Gastroesophageal sphincter (tissue), 4 donors: ENCODE measurements around the gene TSPAN9. TPM values are rescaled to one million over a fixed set of nuclear protein-coding genes. Genes with fewer than 3 reads are reported as not detected.

Experiments
- ATAC-seq: fragments of 150-250 bp; one replicate; pipeline ENCODE4 v1.9.1; 2016; ENCODE audit warnings: mild to moderate bottlenecking, moderate library complexity
- H3K27ac ChIP-seq, 4 donors: fragments of 200-600 bp; sonication (generic) in 3 of 4; 1 replicate in 3 of 4; 2 replicates in 1 of 4; pipeline ENCODE4 v1.5.1; 2016 to 2019
- H3K27me3 ChIP-seq: fragments of 200-600 bp; sonication (generic); one replicate; pipeline ENCODE4 v1.5.1; 2019
- H3K36me3 ChIP-seq, 2 donors: fragments of 200-600 bp; sonication (generic); one replicate each; pipeline ENCODE4 v1.5.1; 2019; ENCODE audit warnings: control low read depth in 1 of 2
- H3K4me1 ChIP-seq, 3 donors: fragments of 200-600 bp; sonication (generic); 1 replicate in 2 of 3; 2 replicates in 1 of 3; pipeline ENCODE4 v1.5.1; 2016 to 2019; ENCODE audit warnings: control low read depth in 2 of 3
- H3K4me3 ChIP-seq, 2 donors: fragments of 200-600 bp; sonication (generic); one replicate each; pipeline ENCODE4 v1.5.1; 2019; ENCODE audit warnings: mild to moderate bottlenecking in 1 of 2, moderate library complexity in 1 of 2
- H3K9me3 ChIP-seq, 3 donors: fragments of 200-600 bp; sonication (generic); one replicate each; pipeline ENCODE4 v1.5.1; 2017 to 2019; ENCODE audit warnings: control low read depth in 2 of 3
- EP300 ChIP-seq: sonication (generic); formaldehyde crosslinking; IDR thresholded peaks from one replicate; pipeline ENCODE4 v1.6.1; 2017; ENCODE audit warnings: antibody characterized with exemption, mild to moderate bottlenecking
- POLR2A ChIP-seq, 2 donors: fragments of 450-650 bp; IDR thresholded peaks; one replicate each; pipeline ENCODE4 v1.6.1; 2017; ENCODE audit warnings: antibody characterized with exemption in 2 of 2, mild to moderate bottlenecking in 2 of 2, moderate library complexity in 1 of 2
- POLR2AphosphoS5 ChIP-seq: sonication (generic); formaldehyde crosslinking; IDR thresholded peaks from one replicate; pipeline ENCODE4 v1.6.1; 2017; ENCODE audit warnings: antibody characterized with exemption
- WGBS, 2 donors: methylation state at CpG; one replicate each; pipeline ENCODE4 v1.1.5; 2018; ENCODE audit warnings: low coverage in 1 of 2; 5-methylcytosine and 5-hydroxymethylcytosine counted together
- total RNA-seq, 4 donors: library from RNA; depleted of rRNA; stranded (reverse); fragments of >200 nt; gene quantifications; one replicate each; pipeline ENCODE4 v1.1.0, GENCODE V29; 2016
- TF ChIP-seq, protein P1 (sequence below), 4 experiments: fragments of 200-600 bp in 2 of 4; fragments of 450-650 bp in 2 of 4; sonication (generic) in 1 of 4; IDR thresholded peaks; one replicate each; pipeline ENCODE4 v1.5.1; 2017 to 2019; ENCODE audit warnings: antibody characterized with exemption in 4 of 4, mild to moderate bottlenecking in 2 of 4, moderate library complexity in 2 of 4

The TSPAN9 gene
- total RNA-seq, 4 donors from 2014 or later: 19.5 to 30.2 (median 26.0) TPM

DNA sequence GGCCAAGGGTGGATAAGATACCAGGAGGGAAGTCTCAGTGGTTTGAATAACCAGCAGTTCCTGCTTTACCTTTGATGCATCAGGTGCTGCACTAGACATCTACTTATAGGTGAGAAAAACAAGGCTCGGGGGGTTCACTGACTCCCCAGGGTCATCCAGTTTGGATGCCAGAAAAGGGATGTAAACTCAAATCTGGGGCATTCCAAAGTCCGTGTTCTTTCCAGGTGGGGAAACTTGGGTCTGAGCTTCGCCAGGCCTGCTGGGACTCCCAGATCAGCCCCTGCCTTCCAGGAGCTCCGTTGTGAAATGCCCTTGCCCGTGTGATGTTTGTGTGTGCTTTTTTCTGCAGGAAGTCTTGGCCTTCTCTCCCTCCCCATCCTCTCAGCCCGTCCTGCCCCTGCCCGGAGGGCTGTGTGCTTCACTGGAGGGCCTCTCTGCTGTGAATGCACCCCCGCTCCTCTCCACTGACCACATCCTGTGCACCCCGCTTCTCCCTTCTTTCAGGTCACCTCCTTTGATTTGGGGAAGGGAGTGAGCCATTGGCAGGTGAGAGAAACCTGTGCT is 42.1 kb downstream of the TSPAN9 start:
- TF ChIP-seq, protein P1, sequence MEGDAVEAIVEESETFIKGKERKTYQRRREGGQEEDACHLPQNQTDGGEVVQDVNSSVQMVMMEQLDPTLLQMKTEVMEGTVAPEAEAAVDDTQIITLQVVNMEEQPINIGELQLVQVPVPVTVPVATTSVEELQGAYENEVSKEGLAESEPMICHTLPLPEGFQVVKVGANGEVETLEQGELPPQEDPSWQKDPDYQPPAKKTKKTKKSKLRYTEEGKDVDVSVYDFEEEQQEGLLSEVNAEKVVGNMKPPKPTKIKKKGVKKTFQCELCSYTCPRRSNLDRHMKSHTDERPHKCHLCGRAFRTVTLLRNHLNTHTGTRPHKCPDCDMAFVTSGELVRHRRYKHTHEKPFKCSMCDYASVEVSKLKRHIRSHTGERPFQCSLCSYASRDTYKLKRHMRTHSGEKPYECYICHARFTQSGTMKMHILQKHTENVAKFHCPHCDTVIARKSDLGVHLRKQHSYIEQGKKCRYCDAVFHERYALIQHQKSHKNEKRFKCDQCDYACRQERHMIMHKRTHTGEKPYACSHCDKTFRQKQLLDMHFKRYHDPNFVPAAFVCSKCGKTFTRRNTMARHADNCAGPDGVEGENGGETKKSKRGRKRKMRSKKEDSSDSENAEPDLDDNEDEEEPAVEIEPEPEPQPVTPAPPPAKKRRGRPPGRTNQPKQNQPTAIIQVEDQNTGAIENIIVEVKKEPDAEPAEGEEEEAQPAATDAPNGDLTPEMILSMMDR (IDR thresholded peaks at IDR 0.05): no peak
- TF ChIP-seq POLR2AphosphoS5 (no peak), POLR2A (IDR thresholded peaks at IDR 0.05) (no peak), EP300 (no peak)
- H3K27ac ChIP-seq: peak overlapping the region in 3 of 4 donors; percentile 43 to 71 (median 66)
- peaks cover 0 to 4% (median 0%) of the 10 kb centered on the region in 3 donors for H3K9me3 ChIP-seq
- H3K4me3 ChIP-seq: no peak overlapping the region
- no peaks in the 10 kb centered on the region for H3K27me3 ChIP-seq
- peaks cover 0 to 63% (median 10%) of the 10 kb centered on the region in 3 donors for H3K4me1 ChIP-seq
- WGBS, 2 donors: 68 to 80% methylated on average over 2 to 8 of the region's 9 CpGs
- ATAC-seq: no peak
- no peaks in the 10 kb centered on the region for H3K36me3 ChIP-seq

GRCh38 chr12:3119756-3120601 is 42.8 kb downstream of the TSPAN9 start:
- H3K27me3 ChIP-seq: no peaks in the 10 kb centered on the region
- peaks cover 0 to 11% (median 0%) of the 10 kb centered on the region in 3 donors for H3K9me3 ChIP-seq
- no peaks in the 10 kb centered on the region for H3K36me3 ChIP-seq
- no peak for ATAC-seq
- H3K4me1 ChIP-seq: peaks cover 0 to 63% (median 10%) of the 10 kb centered on the region in 3 donors
- H3K4me3 ChIP-seq: no peak overlapping the region
- WGBS, 2 donors: 29 to 59% methylated on average over 5 to 6 of the region's 17 CpGs
- peak overlapping the region in 3 of 4 donors; percentile 43 to 71 (median 66) for H3K27ac ChIP-seq
- TF ChIP-seq POLR2AphosphoS5: peak; percentile 13
- no peak for TF ChIP-seq EP300
- TF ChIP-seq, protein P1 (IDR thresholded peaks at IDR 0.05): no peak
- no peak for TF ChIP-seq POLR2A (IDR thresholded peaks at IDR 0.05)

DNA sequence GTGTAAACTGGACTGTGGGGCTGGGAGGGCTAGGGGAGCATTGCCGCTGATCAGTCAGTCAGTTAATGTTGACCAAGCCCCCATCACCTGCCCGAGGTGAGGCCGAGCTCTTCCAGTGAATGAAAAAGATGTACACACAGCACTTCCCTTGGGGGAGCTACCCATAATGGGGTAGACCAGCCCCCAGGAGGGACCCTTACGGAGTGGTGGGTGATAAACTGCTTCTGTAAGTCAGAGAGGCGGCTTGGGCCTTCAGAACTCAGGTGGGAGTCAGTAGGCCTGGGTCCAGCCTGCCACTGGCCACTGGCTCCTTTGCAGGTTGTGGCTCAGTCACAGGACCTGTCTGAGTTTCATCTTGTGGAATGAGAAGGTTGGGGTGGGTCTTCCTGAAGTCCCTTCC is 43.5 kb downstream of the TSPAN9 start:
- WGBS, 2 donors: 100% methylated on average over 1 to 2 of the region's 5 CpGs
- TF ChIP-seq EP300 (no peak), POLR2A (IDR thresholded peaks at IDR 0.05) (no peak), POLR2AphosphoS5 (no peak)
- TF ChIP-seq, protein P1 (IDR thresholded peaks at IDR 0.05): no peak
- H3K4me1 ChIP-seq: peaks cover 0 to 63% (median 10%) of the 10 kb centered on the region in 3 donors
- H3K27ac ChIP-seq: peak overlapping the region in 3 of 4 donors; percentile 43 to 71 (median 66)
- ATAC-seq: no peak
- H3K36me3 ChIP-seq: peaks cover 0 to 3% of the 10 kb centered on the region in 2 donors
- H3K27me3 ChIP-seq: no peaks in the 10 kb centered on the region
- H3K9me3 ChIP-seq: peaks cover 0 to 19% (median 0%) of the 10 kb centered on the region in 3 donors
- no peak overlapping the region for H3K4me3 ChIP-seq

GRCh38 chr12:3122841-3123678 is 45.9 kb downstream of the TSPAN9 start:
- 25 to 59% methylated on average over 2 to 5 of the region's 13 CpGs for WGBS, 2 donors
- peaks cover 0 to 4% of the 10 kb centered on the region in 2 donors for H3K36me3 ChIP-seq
- TF ChIP-seq POLR2A (IDR thresholded peaks at IDR 0.05): no peak
- TF ChIP-seq, protein P1 (IDR thresholded peaks at IDR 0.05): no peak
- no peak for TF ChIP-seq EP300
- TF ChIP-seq POLR2AphosphoS5: peak; percentile 39

More at GRCh38 chr12:3122841-3123678, 45.9 kb downstream of the TSPAN9 start:
- peak; percentile 85 for ATAC-seq
- H3K4me1 ChIP-seq: peaks cover 0 to 44% (median 10%) of the 10 kb centered on the region in 3 donors
- H3K9me3 ChIP-seq: peaks cover 0 to 21% (median 0%) of the 10 kb centered on the region in 3 donors
- H3K4me3 ChIP-seq: no peak overlapping the region
- H3K27ac ChIP-seq: peak overlapping the region in 3 of 4 donors; percentile 51 to 59 (median 53)
- H3K27me3 ChIP-seq: no peaks in the 10 kb centered on the region
